ENCODE data around the gene GPD1. TPM values are rescaled to one million over a fixed set of nuclear protein-coding genes. Genes with fewer than 3 reads are reported as not detected.

The GPD1 gene
- total RNA-seq, 1 donor from 2014 or later, result not detected

- Histone ChIP-seq H3K9me3 (ENCODE audit: low read depth) (no peaks in the 10 kb centered on the region), H3K36me3 (no peaks in the 10 kb centered on the region), H3K9ac (no peak overlapping the region), H3K4me1 (no peaks in the 10 kb centered on the region), H4K20me1 (ENCODE audit: low read depth) (no peaks in the 10 kb centered on the region), H3K79me2 (ENCODE audit: low read depth) (no peaks in the 10 kb centered on the region), H3K27me3 (peaks cover 37% of the 10 kb centered on the region), H3K4me3 (no peak overlapping the region), H3K4me2 (no peak overlapping the region), H3F3A (ENCODE audit: low read depth) (no peaks in the 10 kb centered on the region), H2AFZ (replicated peaks) (no peak overlapping the region), H3K27ac (no peak overlapping the region)
- no peak for TF ChIP-seq EZH2phosphoT487 (IDR thresholded peaks at IDR 0.05)
- TF ChIP-seq EZH2 (IDR thresholded peaks at IDR 0.05), result no peak
- TF ChIP-seq CTCF (IDR thresholded peaks at IDR 0.05), result no peak
- H3K36me3 Mint-ChIP-seq, result peaks cover 12% of the 10 kb centered on the region
- H3K27ac Mint-ChIP-seq, result peak overlapping the region; percentile 58
- no peak overlapping the region for H3K4me3 Mint-ChIP-seq
- no peak for DNase-seq (ENCODE audit: low spot score)
- H3K9me3 Mint-ChIP-seq, result no peaks in the 10 kb centered on the region
- peaks cover 9% of the 10 kb centered on the region for H3K4me1 Mint-ChIP-seq
- H3K27me3 Mint-ChIP-seq (ENCODE audit: insufficient read depth, low read depth), result peaks cover 11% of the 10 kb centered on the region
These were observed 40.9 kb upstream of the GPD1 start for GRCh38 chr12:50062728-50063460.

GRCh38 chr12:50065726-50066310 lies 38.0 kb upstream of the GPD1 start:
- no peak overlapping the region for H2AFZ ChIP-seq (replicated peaks)
- no peak for TF ChIP-seq EZH2 (IDR thresholded peaks at IDR 0.05)
- no peak for TF ChIP-seq CTCF (IDR thresholded peaks at IDR 0.05)
- TF ChIP-seq EZH2phosphoT487 (IDR thresholded peaks at IDR 0.05), result no peak
- Mint-ChIP-seq H3K9me3 (no peaks in the 10 kb centered on the region), H3K36me3 (peaks cover 4% of the 10 kb centered on the region), H3K27ac (no peak overlapping the region), H3K4me3 (no peak overlapping the region), H3K27me3 (ENCODE audit: insufficient read depth, low read depth) (peaks cover 7% of the 10 kb centered on the region), H3K4me1 (peaks cover 8% of the 10 kb centered on the region)
- no peaks in the 10 kb centered on the region for H3K36me3 ChIP-seq
- H3K4me1 ChIP-seq, result no peaks in the 10 kb centered on the region
- H3K4me3 ChIP-seq, result no peak overlapping the region
- H3K27ac ChIP-seq, result no peak overlapping the region
- H3K79me2 ChIP-seq (ENCODE audit: low read depth), result no peaks in the 10 kb centered on the region
- H3K9me3 ChIP-seq (ENCODE audit: low read depth), result no peaks in the 10 kb centered on the region
- no peak for DNase-seq (ENCODE audit: low spot score)
- H3K9ac ChIP-seq, result no peak overlapping the region
- H3F3A ChIP-seq (ENCODE audit: low read depth), result no peaks in the 10 kb centered on the region
- H3K4me2 ChIP-seq, result no peak overlapping the region
- H4K20me1 ChIP-seq (ENCODE audit: low read depth), result no peaks in the 10 kb centered on the region
- peaks cover 9% of the 10 kb centered on the region for H3K27me3 ChIP-seq

GRCh38 chr12:50066402-50066801 lies 37.4 kb upstream of the GPD1 start:
- Mint-ChIP-seq H3K27me3 (ENCODE audit: insufficient read depth, low read depth) (peaks cover 7% of the 10 kb centered on the region), H3K9me3 (no peaks in the 10 kb centered on the region), H3K4me3 (no peak overlapping the region), H3K4me1 (peaks cover 10% of the 10 kb centered on the region), H3K27ac (no peak overlapping the region), H3K36me3 (peaks cover 4% of the 10 kb centered on the region)
- Histone ChIP-seq H3K79me2 (ENCODE audit: low read depth) (no peaks in the 10 kb centered on the region), H3K36me3 (no peaks in the 10 kb centered on the region), H4K20me1 (ENCODE audit: low read depth) (no peaks in the 10 kb centered on the region), H3K27me3 (peaks cover 3% of the 10 kb centered on the region), H3K4me3 (no peak overlapping the region), H3K9ac (no peak overlapping the region), H3K27ac (no peak overlapping the region), H3K4me1 (no peaks in the 10 kb centered on the region), H3K9me3 (ENCODE audit: low read depth) (no peaks in the 10 kb centered on the region), H2AFZ (replicated peaks) (no peak overlapping the region), H3F3A (ENCODE audit: low read depth) (no peaks in the 10 kb centered on the region), H3K4me2 (no peak overlapping the region)
- DNase-seq (ENCODE audit: low spot score), result peak; percentile 66
- TF ChIP-seq EZH2phosphoT487 (IDR thresholded peaks at IDR 0.05), result no peak
- no peak for TF ChIP-seq EZH2 (IDR thresholded peaks at IDR 0.05)
- no peak for TF ChIP-seq CTCF (IDR thresholded peaks at IDR 0.05)
